HL-60 (cell line): Measurements from ENCODE around the gene ARID1B.

Source experiments
- DNase-seq, 2 experiments: peaks; one replicate each; pipeline ENCODE4 v3.0.0-alpha.2; 2010 to 2020; ENCODE audit warnings: low read depth in 1 of 2, low spot score in 1 of 2
- H3K27ac ChIP-seq: fragments of 250-450 bp; sonication (Bioruptor Pico); replicated peaks from 2 replicates; pipeline ENCODE4 v1.5.1; 2020; ENCODE audit warnings: mild to moderate bottlenecking, moderate library complexity
- H3K27me3 ChIP-seq: fragments of 250-450 bp; sonication (Bioruptor Pico); 2 replicates; pipeline ENCODE4 v1.5.1; 2021; ENCODE audit warnings: mild to moderate bottlenecking, moderate library complexity; ENCODE audit not compliant: insufficient read depth, poor library complexity, severe bottlenecking
- H3K4me3 ChIP-seq: replicated peaks from 2 replicates; pipeline ENCODE4 v1.5.1; 2011; ENCODE audit warnings: mild to moderate bottlenecking, control low read depth, low read length; ENCODE audit not compliant: insufficient read depth
- GABPA ChIP-seq: IDR thresholded peaks from 2 replicates; pipeline ENCODE4 v1.6.1; 2012; ENCODE audit warnings: low read depth
- POLR2AphosphoS5 ChIP-seq: IDR thresholded peaks from 2 replicates; pipeline ENCODE4 v1.6.1; 2012; ENCODE audit warnings: low read depth
- SPI1 ChIP-seq: IDR thresholded peaks from 2 replicates; pipeline ENCODE4 v1.6.1; 2012; ENCODE audit warnings: low read depth, mild to moderate bottlenecking, borderline replicate concordance
- TF ChIP-seq, protein P1 (sequence below): IDR thresholded peaks from one replicate; pipeline ENCODE4 v1.5.1; 2011; ENCODE audit warnings: low read length, control low read depth, inconsistent platforms; ENCODE audit not compliant: insufficient read depth
- TF ChIP-seq, protein P2 (sequence below): IDR thresholded peaks from 2 replicates; pipeline ENCODE4 v1.6.1; 2012; ENCODE audit warnings: low read depth; ENCODE audit not compliant: insufficient replicate concordance

ARID1B gene

DNA sequence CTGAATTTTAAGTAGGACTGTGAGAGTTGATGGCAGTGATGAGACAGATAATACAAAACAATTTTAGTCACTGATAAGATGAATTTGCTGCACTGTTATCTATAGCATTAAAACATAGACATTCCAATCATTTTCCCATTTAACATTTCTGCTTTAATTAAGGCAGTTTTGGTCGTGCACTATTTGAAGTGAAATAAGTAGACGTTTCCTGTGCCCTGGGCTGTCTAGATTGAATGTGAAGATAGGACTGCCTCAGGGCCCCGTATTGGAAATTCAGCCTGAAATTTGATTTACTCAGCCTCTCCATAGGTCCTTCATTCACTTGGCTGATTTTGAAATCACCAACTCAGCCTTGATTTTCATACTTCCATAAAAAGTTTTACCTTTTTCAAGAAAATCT, 48.3 kb downstream of the ARID1B start:
- H3K4me3 ChIP-seq, result no peak overlapping the region
- no peak overlapping the region for H3K27ac ChIP-seq
- TF ChIP-seq, protein P1, sequence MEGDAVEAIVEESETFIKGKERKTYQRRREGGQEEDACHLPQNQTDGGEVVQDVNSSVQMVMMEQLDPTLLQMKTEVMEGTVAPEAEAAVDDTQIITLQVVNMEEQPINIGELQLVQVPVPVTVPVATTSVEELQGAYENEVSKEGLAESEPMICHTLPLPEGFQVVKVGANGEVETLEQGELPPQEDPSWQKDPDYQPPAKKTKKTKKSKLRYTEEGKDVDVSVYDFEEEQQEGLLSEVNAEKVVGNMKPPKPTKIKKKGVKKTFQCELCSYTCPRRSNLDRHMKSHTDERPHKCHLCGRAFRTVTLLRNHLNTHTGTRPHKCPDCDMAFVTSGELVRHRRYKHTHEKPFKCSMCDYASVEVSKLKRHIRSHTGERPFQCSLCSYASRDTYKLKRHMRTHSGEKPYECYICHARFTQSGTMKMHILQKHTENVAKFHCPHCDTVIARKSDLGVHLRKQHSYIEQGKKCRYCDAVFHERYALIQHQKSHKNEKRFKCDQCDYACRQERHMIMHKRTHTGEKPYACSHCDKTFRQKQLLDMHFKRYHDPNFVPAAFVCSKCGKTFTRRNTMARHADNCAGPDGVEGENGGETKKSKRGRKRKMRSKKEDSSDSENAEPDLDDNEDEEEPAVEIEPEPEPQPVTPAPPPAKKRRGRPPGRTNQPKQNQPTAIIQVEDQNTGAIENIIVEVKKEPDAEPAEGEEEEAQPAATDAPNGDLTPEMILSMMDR, result no peak
- TF ChIP-seq, protein P2, sequence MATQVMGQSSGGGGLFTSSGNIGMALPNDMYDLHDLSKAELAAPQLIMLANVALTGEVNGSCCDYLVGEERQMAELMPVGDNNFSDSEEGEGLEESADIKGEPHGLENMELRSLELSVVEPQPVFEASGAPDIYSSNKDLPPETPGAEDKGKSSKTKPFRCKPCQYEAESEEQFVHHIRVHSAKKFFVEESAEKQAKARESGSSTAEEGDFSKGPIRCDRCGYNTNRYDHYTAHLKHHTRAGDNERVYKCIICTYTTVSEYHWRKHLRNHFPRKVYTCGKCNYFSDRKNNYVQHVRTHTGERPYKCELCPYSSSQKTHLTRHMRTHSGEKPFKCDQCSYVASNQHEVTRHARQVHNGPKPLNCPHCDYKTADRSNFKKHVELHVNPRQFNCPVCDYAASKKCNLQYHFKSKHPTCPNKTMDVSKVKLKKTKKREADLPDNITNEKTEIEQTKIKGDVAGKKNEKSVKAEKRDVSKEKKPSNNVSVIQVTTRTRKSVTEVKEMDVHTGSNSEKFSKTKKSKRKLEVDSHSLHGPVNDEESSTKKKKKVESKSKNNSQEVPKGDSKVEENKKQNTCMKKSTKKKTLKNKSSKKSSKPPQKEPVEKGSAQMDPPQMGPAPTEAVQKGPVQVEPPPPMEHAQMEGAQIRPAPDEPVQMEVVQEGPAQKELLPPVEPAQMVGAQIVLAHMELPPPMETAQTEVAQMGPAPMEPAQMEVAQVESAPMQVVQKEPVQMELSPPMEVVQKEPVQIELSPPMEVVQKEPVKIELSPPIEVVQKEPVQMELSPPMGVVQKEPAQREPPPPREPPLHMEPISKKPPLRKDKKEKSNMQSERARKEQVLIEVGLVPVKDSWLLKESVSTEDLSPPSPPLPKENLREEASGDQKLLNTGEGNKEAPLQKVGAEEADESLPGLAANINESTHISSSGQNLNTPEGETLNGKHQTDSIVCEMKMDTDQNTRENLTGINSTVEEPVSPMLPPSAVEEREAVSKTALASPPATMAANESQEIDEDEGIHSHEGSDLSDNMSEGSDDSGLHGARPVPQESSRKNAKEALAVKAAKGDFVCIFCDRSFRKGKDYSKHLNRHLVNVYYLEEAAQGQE, result no peak
- no peak for TF ChIP-seq GABPA
- no peak for TF ChIP-seq SPI1
- TF ChIP-seq POLR2AphosphoS5, result no peak
- no peaks in the 10 kb centered on the region for H3K27me3 ChIP-seq
- no peak for DNase-seq

DNA sequence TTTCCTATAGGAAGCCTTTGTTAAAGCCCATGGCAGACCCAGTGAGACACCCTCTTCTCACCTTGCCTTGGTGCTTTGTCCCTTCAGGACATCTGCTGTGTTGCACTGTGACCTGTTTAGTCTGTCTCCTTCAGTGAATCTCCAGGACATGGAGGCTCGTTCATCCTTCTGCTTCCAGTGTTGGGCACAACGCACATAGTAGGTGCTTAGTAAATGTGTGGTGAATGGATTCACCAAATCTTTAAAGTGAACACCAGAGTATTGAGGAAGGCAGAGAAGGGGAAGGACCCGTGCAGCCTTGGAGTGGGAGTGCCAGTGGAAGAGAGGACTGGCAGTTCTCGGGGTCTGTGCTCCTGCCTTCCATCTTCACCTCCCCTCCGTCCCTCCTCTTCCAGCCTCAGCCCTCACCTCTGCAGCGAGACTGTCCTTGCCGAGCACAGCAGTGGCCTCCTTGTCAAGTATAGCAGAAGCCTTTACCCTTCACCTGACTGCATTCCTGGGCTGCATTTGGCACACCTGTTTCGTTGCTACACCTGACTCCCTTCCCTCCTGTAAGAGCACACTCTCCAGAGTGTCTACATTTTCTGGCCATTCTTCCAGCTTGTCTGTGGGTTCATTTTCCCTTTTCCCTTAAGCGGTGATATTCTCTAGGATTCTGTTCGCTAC, 49.2 kb downstream of the ARID1B start:
- TF ChIP-seq, protein P1, result no peak
- TF ChIP-seq POLR2AphosphoS5, result no peak
- no peak for TF ChIP-seq SPI1
- TF ChIP-seq, protein P2, result no peak
- TF ChIP-seq GABPA, result no peak
- H3K27me3 ChIP-seq, result no peaks in the 10 kb centered on the region
- no peak overlapping the region for H3K27ac ChIP-seq
- H3K4me3 ChIP-seq, result no peak overlapping the region
- DNase-seq, result no peak

DNA sequence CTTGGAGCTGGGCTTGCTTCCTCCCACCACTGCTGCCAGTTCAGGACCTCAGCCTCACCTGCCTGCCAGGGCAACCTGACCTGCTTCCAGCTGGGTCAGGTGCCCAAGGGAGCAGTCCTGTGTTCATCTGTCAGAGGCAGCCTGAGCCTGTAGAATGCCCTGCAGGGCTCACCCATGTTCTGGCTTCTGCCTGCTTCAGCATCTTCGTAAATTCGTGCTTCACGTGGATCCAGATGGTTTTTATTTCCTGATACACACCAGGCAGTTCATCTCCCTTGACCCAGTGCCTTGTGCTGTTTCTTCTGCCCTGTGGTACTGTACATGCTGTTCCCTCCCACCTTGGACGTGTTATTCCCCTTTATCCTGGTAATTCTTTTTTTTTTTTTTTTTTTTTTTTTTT, 50.2 kb downstream of the ARID1B start:
- Histone ChIP-seq H3K27ac (no peak overlapping the region), H3K27me3 (no peaks in the 10 kb centered on the region), H3K4me3 (no peak overlapping the region)
- TF ChIP-seq GABPA (no peak), SPI1 (no peak), POLR2AphosphoS5 (no peak)
- TF ChIP-seq, protein P1, result no peak
- TF ChIP-seq, protein P2, result no peak
- no peak for DNase-seq
